ENCODE measurements around the gene FHIT. TPM values are rescaled to one million over a fixed set of nuclear protein-coding genes. Genes with fewer than 3 reads are reported as not detected.

FHIT gene
- total RNA-seq, 1 donor = 4.8 TPM

- DNase-seq (ENCODE audit: low read depth in 2 of 3, low spot score in 2 of 3) = no peak
These were observed 1253.2 kb downstream of the FHIT start for GRCh38 chr3:59998058-59998457.

GRCh38 chr3:59997583-59997982, 1253.7 kb downstream of the FHIT start:
- no peak for DNase-seq (ENCODE audit: low read depth in 2 of 3, low spot score in 2 of 3)

DNA sequence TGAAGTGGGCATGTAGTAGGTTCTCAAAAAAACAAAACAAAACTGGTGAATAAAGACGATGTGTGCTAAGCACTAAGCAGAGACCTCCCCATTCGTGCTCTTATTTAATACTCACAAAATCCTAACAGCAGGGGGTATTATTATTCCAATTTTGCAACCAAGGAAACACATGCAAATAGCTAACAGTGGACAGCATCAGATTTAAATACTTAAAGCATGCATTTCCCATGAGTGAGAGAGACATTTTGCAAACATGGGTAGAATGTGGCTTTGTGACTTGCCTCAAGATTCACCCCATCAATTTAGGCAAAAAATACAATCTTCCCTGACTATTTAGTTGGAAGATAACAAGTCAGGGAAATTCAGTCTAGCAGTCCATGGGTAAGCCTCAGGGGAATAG, 1255.2 kb downstream of the FHIT start:
- DNase-seq (ENCODE audit: low read depth in 2 of 3, low spot score in 2 of 3) = no peak

DNA sequence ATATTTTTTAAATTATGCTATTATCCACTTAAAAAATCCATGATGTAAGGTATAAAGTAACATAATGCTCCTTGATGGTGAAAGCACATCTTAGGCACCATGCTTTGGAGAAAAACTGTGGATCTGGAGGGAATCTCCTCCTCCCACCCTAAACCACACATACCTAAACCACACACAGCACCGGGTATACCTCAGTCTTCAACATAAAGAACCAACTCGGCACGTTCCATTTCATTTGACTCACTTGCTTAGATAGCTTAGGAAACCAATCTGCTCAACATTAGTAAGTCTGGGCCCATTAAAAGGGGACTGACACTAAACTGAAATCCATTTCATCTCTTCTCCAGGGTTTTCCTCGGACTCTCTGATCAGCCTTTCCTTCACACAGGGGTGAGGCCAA, 1255.7 kb downstream of the FHIT start:
- no peak for DNase-seq (ENCODE audit: low read depth in 2 of 3, low spot score in 2 of 3)

DNA sequence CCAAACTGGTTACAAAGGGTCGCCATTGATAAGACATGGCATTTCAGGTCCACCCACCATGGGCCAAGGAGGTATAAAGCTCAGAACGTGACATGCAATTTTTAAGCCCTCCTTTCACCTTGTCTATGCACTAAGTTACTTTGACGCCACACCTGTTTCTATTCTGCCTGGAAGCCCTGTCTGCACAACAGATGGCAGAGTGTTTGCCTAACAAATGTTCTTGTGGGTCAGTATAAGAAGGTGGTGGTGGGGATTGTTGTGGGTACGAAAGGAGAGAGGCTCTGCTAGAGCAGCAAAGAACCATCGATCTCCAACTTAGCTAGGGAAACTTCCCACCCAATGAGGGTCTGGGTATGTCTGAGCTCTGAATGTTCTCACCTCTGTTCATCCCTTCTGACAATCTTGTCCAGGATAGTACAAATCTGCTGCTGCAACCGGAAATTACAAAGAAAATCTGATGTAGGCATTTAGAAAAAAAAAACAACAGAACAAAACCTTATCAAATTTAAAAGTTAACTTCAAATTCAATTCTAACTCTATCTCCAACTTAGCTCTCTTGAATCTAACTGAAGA, 1256.4 kb downstream of the FHIT start:
- DNase-seq (ENCODE audit: low read depth in 2 of 3, low spot score in 2 of 3) = no peak

DNA sequence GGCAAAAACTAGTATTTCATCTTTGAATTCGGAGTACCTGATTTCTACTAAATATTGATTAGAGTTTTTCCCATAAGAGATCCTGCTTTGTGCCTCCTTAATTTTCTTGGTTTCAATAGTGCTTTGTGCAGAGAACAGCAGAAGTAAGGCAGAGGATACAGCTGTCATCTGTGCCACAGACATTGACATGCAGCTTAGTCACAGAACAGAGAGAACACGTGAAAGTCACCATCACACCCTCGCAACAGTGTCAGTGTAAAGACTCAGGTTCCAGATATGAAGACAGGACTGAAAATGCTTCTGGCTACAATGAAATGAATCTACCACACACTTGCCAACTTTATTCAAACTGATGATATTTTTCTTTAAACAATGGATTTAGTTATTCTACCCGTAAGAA, 1258.7 kb downstream of the FHIT start:
- DNase-seq (ENCODE audit: low read depth in 2 of 3, low spot score in 2 of 3) = no peak

GRCh38 chr3:59990915-59991314, 1260.3 kb downstream of the FHIT start:
- no peak for DNase-seq (ENCODE audit: low read depth in 2 of 3, low spot score in 2 of 3)

DNA sequence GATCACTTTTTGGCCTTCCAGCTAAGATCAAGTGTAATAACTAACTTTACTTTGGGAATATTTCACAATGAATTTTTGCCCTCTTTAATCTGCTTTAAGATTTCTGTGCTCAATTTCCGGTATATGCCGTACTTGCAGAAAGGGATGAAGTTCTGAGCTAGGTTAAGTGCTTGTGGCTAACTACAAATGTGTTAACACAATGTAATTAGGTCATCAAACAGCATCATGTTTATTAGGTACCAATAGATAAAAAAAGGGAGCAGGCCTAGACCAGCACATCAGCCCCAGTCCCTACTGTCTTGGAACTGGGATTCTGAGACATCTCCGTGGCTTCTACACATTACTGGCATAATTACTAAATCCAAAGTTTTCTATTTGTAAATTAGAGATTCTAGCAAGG, 1268.7 kb downstream of the FHIT start:
- no peak for DNase-seq (ENCODE audit: low read depth in 2 of 3, low spot score in 2 of 3)

DNA sequence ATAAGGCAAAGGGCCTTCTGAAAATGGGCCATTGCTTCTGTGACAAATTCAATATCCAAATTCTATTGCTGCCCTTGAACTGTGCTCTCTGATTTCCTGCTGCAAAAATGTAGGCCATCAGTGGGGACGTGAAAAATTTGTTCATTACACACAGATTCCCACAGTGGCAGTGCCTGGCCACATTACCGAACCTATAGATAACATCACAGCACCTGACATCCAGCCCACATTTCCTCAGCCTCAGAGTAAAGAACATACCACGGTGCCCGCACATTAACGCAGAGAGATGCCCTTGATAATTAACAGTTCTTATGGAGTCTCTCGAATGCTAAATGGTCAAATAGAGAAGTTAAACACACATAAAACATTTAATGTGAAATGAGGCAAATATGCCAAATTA, 1269.9 kb downstream of the FHIT start:
- DNase-seq (ENCODE audit: low read depth in 2 of 3, low spot score in 2 of 3) = no peak

GRCh38 chr3:59980576-59980975, 1270.7 kb downstream of the FHIT start:
- DNase-seq (ENCODE audit: low read depth in 2 of 3, low spot score in 2 of 3) = no peak

- DNase-seq (ENCODE audit: low read depth in 2 of 3, low spot score in 2 of 3) = no peak
These were observed 1271.7 kb downstream of the FHIT start for GRCh38 chr3:59979542-59979941.

DNA sequence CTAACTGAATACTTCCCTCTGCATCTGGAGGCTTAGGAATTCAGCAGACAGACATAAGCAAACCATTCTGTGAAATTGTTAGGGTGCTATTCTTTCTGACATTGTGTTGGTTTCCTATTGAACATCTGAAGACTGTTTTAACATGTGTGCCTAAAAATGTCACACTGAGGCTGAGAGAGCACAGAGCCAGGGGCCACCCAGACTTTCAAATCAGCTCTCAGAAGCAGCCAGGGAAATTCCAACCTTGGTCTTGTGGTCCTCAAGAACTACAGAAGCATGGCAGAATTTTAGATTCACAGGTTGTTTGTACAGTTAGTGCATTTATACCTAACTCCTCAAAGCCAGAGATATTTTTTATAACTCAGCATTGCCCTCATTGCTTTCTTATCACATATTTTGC, 1272.3 kb downstream of the FHIT start:
- DNase-seq (ENCODE audit: low read depth in 2 of 3, low spot score in 2 of 3) = no peak

- no peak for DNase-seq (ENCODE audit: low read depth in 2 of 3, low spot score in 2 of 3)
These were observed 1280.5 kb downstream of the FHIT start for GRCh38 chr3:59970796-59971195.

DNA sequence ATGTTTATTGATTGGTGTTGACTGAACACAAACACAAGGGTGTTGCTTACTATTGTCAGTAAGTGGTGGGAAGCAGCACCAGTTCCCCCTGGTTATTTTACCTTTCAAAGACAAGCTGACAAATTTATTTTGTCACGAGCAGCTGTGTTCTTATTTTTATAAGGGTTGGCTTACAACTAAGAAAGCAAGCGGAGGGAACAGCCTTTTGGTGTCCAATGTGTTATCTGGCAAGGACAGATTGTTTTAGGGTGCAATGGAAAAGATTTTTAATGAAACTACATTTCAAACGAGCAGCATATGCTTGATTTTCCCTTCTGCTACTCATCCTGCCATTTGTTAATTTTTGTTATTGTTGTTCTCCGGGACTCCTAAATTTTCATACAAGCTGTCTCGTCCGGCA, 1280.9 kb downstream of the FHIT start:
- no peak for DNase-seq (ENCODE audit: low read depth in 2 of 3, low spot score in 2 of 3)

GRCh38 chr3:59968513-59969045, 1282.7 kb downstream of the FHIT start:
- DNase-seq (ENCODE audit: low read depth in 2 of 3, low spot score in 2 of 3) = no peak

GRCh38 chr3:59963676-59964075, 1287.6 kb downstream of the FHIT start:
- no peak for DNase-seq (ENCODE audit: low read depth in 2 of 3, low spot score in 2 of 3)

- DNase-seq (ENCODE audit: low read depth in 2 of 3, low spot score in 2 of 3) = no peak
These were observed 1294.1 kb downstream of the FHIT start for GRCh38 chr3:59957150-59957549.

GRCh38 chr3:59953104-59953503, 1298.1 kb downstream of the FHIT start:
- DNase-seq (ENCODE audit: low read depth in 2 of 3, low spot score in 2 of 3) = no peak

GRCh38 chr3:59949311-59949710, 1301.9 kb downstream of the FHIT start:
- DNase-seq (ENCODE audit: low read depth in 2 of 3, low spot score in 2 of 3) = no peak

DNA sequence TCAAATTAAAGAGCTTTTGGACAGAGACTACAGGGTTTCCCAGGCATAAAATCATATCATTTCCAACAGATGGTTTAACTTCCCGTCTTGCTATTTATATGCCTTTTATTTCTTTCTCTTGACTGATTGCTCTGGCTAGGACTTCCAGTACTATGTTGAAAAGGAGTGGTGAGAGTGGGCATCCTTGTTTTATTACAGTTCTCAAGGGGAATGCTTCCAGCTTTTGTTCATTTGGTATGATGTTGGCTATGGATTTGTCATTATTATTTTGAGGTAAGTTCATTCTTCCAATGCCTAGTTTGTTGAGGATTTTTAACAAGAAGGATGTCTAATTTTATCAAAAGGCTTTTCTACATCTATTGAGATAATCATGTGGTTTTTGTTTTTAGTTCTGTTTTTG, 1304.9 kb downstream of the FHIT start:
- DNase-seq (ENCODE audit: low read depth in 2 of 3, low spot score in 2 of 3) = peak in 1 of 3 donors; percentile 23

DNA sequence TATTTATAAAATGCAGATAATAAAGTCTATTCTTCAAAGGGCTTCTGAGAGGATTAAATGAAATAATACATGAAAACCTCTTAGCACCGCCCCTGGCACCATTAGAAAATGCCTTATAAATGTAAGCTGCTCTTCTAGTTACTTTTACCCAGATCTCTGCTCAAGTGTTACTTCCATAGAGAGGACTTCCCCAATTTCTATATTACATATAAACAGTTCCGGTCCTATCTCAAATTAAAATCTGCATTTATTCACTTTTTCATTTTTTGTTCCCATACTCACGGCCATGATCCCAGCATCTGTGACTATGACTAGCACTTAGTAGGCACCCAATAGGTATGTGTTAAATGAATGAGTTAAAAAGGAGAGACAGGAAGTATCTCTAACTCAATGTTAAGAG, 1310.5 kb downstream of the FHIT start:
- peak in 2 of 3 donors; percentile 1 to 26 for DNase-seq (ENCODE audit: low read depth in 2 of 3, low spot score in 2 of 3)

DNA sequence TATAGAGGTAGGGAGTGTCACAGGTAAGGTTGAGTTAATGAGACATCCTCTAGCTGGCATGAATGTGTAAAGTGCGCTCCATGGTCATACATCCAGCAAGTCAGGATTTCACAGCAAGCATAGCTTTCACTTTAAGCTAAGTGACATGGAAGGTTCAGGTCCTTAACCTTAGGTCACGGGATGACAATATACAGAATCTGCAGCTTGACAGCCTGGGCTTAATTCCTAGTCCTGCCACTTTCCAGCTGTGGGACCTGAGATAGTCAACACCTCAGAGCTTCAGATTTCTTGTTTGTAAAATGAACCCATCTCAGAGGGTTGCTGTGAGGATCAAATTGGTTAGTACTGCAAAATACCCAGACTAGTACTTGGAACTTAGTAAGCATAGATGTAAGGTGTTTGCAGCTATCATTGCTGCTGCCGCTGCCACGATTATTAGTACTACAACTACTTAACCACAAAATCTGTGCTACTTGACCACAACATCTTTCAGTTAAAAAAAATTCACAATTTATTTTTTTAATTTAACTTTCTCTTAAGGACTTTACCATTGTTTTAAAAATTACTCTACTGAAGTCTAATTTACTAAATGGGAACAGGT, 1311.3 kb downstream of the FHIT start:
- no peak for DNase-seq (ENCODE audit: low read depth in 2 of 3, low spot score in 2 of 3)

DNA sequence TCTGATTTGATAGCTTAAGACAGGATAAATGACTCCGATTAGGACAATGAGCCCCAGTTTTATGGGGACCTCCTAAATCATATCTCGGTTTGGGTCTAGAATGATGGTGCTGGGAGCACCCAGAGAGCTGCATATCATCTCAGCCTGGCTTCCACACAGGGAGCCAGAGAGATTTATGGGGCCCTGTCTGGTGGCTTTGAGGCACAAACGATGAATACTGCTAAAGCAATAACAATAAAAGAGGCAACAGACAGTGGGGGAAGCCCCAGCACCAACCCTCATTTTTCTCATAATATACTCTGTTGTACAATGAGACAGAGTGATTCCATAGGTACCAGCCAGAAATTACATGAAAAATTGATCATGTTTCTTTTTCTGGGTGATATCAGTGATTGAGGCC, 1312.4 kb downstream of the FHIT start:
- DNase-seq (ENCODE audit: low read depth in 2 of 3, low spot score in 2 of 3) = no peak

Data from hematopoietic multipotent progenitor cell (in vitro differentiated cells).